GM12878 (cell line): ENCODE results near the gene MUSK. TPM values are rescaled to one million over a fixed set of nuclear protein-coding genes. Genes with fewer than 3 reads are reported as not detected.

ENCODE experiments used
- ATAC-seq: fragments of 200-7000 bp; cut with Tn5 transposase; 3 replicates; pipeline ENCODE4 v1.9.1; 2020; ENCODE audit warnings: mild to moderate bottlenecking, moderate library complexity
- BruUV-seq: library from RNA; stranded (reverse); fragments of 400-500 nt; replicated peaks from 2 replicates; lab custom pipeline; 2021; lab: Mats Ljungman, UMichigan
- CTCF ChIA-PET: fragments of 300-600 bp; sonication (Branson Sonifier 250); formaldehyde crosslinking; extraction: SDS; loops from one replicate; lab custom pipeline; 2021; ENCODE audit warnings: inconsistent platforms; lab: Yijun Ruan, JAX
- POLR2A ChIA-PET: fragments of 350-600 bp; formaldehyde crosslinking; extraction: SDS; loops from one replicate; lab custom pipeline; 2021; ENCODE audit warnings: inconsistent platforms; lab: Charles Lee
- RAD21 ChIA-PET: fragments of 300-600 bp; sonication (Branson Sonifier 250); formaldehyde crosslinking; loops from one replicate; lab custom pipeline; 2023; ENCODE audit warnings: antibody characterized with exemption; ENCODE audit not compliant: unreplicated experiment; lab: Charles Lee
- SMC1A ChIA-PET: fragments of 300-600 bp; sonication (Branson Sonifier 250); formaldehyde crosslinking; loops from one replicate; lab custom pipeline; 2023; ENCODE audit not compliant: unreplicated experiment, uncharacterized antibody; lab: Charles Lee
- DNase-seq: peaks from one replicate; pipeline ENCODE4 v3.0.0-alpha.2; 2011; ENCODE audit warnings: low read depth, low spot score
- FAIRE-seq: peaks from 3 replicates; lab custom pipeline; 2011; peaks lifted over from hg19 to GRCh38; lab: Jason Lieb, UNC
- H2AFZ ChIP-seq: 2 replicates; pipeline ENCODE4 v1.6.0; 2011; ENCODE audit warnings: low read depth, low read length, control low read depth; ENCODE audit not compliant: control insufficient read depth
- H3K27ac ChIP-seq: 2 replicates; pipeline ENCODE4 v1.5.1; 2011; ENCODE audit warnings: control low read depth; ENCODE audit not compliant: control insufficient read depth, insufficient read depth
- H3K27me3 ChIP-seq, 2 experiments: replicated peaks in 1 of 2; 2 replicates each; pipeline versions ENCODE4 v1.6.0 to v1.6.1; 2011; ENCODE audit warnings: low read length in 1 of 2; ENCODE audit not compliant: control insufficient read depth in 2 of 2, insufficient read depth in 2 of 2
- H3K36me3 ChIP-seq, 2 experiments: 2 replicates each; pipeline ENCODE4 v1.5.1; 2011; ENCODE audit warnings: low read length in 1 of 2; ENCODE audit not compliant: control insufficient read depth in 2 of 2, insufficient read depth in 2 of 2
- H3K4me1 ChIP-seq: 2 replicates; pipeline ENCODE4 v1.6.1; 2011; ENCODE audit warnings: mild to moderate bottlenecking, low read length, moderate library complexity, mixed read lengths; ENCODE audit not compliant: control insufficient read depth, insufficient read depth
- H3K4me2 ChIP-seq: 2 replicates; pipeline ENCODE4 v1.6.0; 2011; ENCODE audit warnings: control low read depth; ENCODE audit not compliant: control insufficient read depth, insufficient read depth
- H3K4me3 ChIP-seq: fragments of 200-600 bp; sonication (generic); 2 replicates; pipeline ENCODE4 v1.5.1; 2016
- H3K79me2 ChIP-seq: 2 replicates; pipeline ENCODE4 v1.6.0; 2011; ENCODE audit warnings: low read length; ENCODE audit not compliant: control insufficient read depth, insufficient read depth
- H3K9ac ChIP-seq: 2 replicates; pipeline ENCODE4 v1.8.0; 2011; ENCODE audit warnings: low read length, control low read depth, mixed read lengths; ENCODE audit not compliant: control insufficient read depth, insufficient read depth
- H3K9me3 ChIP-seq: replicated peaks from 3 replicates; pipeline ENCODE4 v1.5.1; 2011; ENCODE audit warnings: mild to moderate bottlenecking, low read length; ENCODE audit not compliant: control insufficient read depth, insufficient read depth
- H4K20me1 ChIP-seq: 2 replicates; pipeline ENCODE4 v1.6.0; 2011; ENCODE audit not compliant: control insufficient read depth, insufficient read depth
- CBX3 ChIP-seq: fragments of 200-600 bp; sonication (generic); IDR thresholded peaks from 2 replicates; pipeline ENCODE4 v1.6.1; 2016; ENCODE audit warnings: low read depth, borderline replicate concordance
- E2F8 ChIP-seq: fragments of 450-650 bp; IDR thresholded peaks from 2 replicates; pipeline ENCODE4 v1.6.1; 2018; ENCODE audit warnings: mild to moderate bottlenecking, low read depth, moderate library complexity; ENCODE audit not compliant: partially characterized antibody
- FOXK2 ChIP-seq: fragments of 450-650 bp; IDR thresholded peaks from 2 replicates; pipeline ENCODE4 v1.6.1; 2017; ENCODE audit warnings: mild to moderate bottlenecking, moderate library complexity
- MTA3 ChIP-seq: IDR thresholded peaks from 2 replicates; pipeline ENCODE4 v1.6.1; 2012; ENCODE audit warnings: low read length, inconsistent platforms, borderline replicate concordance
- NFIC ChIP-seq: IDR thresholded peaks from 2 replicates; pipeline ENCODE4 v1.6.1; 2012; ENCODE audit warnings: low read depth, mild to moderate bottlenecking, inconsistent platforms, low read length, moderate library complexity
- RAD51 ChIP-seq: fragments of 450-650 bp; IDR thresholded peaks from 2 replicates; pipeline ENCODE4 v1.6.1; 2016; ENCODE audit warnings: moderate library complexity, mild to moderate bottlenecking, inconsistent platforms
- SUPT20H ChIP-seq: IDR thresholded peaks from 2 replicates; pipeline ENCODE4 v1.6.1; 2011; ENCODE audit warnings: low read depth, mild to moderate bottlenecking, low read length, moderate library complexity, borderline replicate concordance; ENCODE audit not compliant: control insufficient read depth
- USF1 ChIP-seq: IDR thresholded peaks from 2 replicates; pipeline ENCODE4 v1.6.1; 2011; ENCODE audit warnings: borderline replicate concordance, low read depth, mild to moderate bottlenecking, moderate library complexity, mixed read lengths, low read length; ENCODE audit not compliant: insufficient read depth; ENCODE audit errors: extremely low read length
- WGBS: methylation state at CpG from one replicate; pipeline ENCODE4 v1.1.6; 2016; ENCODE audit warnings: low lambda C conversion rate; ENCODE audit not compliant: insufficient replicate concordance, insufficient coverage; ENCODE audit errors: missing lambda C conversion rate; 5-methylcytosine and 5-hydroxymethylcytosine counted together
- in situ Hi-C: fragments of 300-500 bp; cut with MboI; formaldehyde crosslinking; loops from 9 replicates; pipeline ENCODE4 v1.14.3; 2018; ENCODE audit warnings: mixed read lengths
- intact Hi-C: fragments of 100-400 bp; cut with micrococcal nuclease; formaldehyde crosslinking; loops from one replicate; pipeline ENCODE4 v1.14.2; 2022; ENCODE audit not compliant: unreplicated experiment
- polyA plus RNA-seq, 11 experiments: library from polyadenylated mRNA; depleted of rRNA in 4 of 11; unstranded in 6 of 11; stranded (reverse) in 5 of 11; fragments of >200 nt; fragmentation: Nextera tagmentation in 4 of 11; fragmentation: Illumina TruSeq in 1 of 11; extraction: Ambion mirVana in 4 of 11; extraction: Trizol in 1 of 11; gene quantifications; 1 replicate in 1 of 11; 2 replicates in 10 of 11; pipeline versions ENCODE4 v1.2.1 to v1.2.3, GENCODE V29; 2011 to 2016; ENCODE audit warnings: inconsistent platforms in 2 of 11, missing spikeins in 2 of 11, low read depth in 1 of 11
- total RNA-seq, 4 experiments: library from RNA; depleted of rRNA in 3 of 4; stranded (reverse); fragments of >200 nt in 3 of 4; fragmentation: Illumina TruSeq in 1 of 4; extraction: Trizol in 1 of 4; gene quantifications; 2 replicates each; pipeline versions ENCODE4 v1.2.1 to v1.2.3, GENCODE V29; 2013 to 2021
- TF ChIP-seq, protein P1 (sequence below): IDR thresholded peaks from 2 replicates; pipeline ENCODE4 v1.6.1; 2012; ENCODE audit warnings: improper control_type of control experiment, low read depth, low read length; ENCODE audit not compliant: insufficient replicate concordance
- TF ChIP-seq, protein P2 (sequence below): fragments of 450-650 bp; IDR thresholded peaks from 2 replicates; pipeline ENCODE4 v1.6.1; 2016; ENCODE audit warnings: mild to moderate bottlenecking

Gene MUSK
- total and polyA plus RNA-seq, 10 of the 15 experiments (the other 5 are each of a cell fraction or from before 2014, with no cell fraction given) = 0.04 to 0.19 (median 0.10) TPM; not detected in 5

DNA sequence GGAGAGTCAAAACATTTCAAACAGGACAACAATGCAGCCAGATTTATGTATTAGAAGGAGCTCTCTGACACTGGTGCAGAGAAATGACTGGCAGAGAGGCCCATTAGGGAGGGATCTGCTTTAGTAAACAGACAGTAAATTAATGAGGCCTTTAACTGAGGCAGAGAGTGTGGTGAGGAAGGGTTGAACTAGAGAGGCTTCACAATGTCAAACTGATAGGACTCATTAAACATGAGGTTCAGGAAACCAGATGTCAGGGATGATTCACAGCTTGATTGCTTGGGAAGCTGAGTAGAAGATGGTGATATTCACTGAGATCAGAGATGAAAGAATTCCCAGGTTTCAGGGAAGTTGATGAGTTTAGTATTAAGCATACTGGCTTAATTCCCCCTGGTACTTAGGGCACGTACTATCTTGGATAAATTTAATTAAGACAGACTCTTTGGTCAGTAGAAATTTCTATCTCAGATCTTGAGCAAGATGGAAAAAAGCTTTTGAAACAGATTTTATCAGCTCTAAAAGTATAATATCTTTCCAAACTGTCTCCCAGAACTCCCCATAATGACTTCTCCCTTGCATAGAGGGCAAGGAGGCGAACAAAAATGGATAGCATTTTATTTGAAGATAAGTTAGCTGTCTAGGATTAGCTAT, 8.6 kb upstream of the MUSK start (continued):
- TF ChIP-seq, protein P1, sequence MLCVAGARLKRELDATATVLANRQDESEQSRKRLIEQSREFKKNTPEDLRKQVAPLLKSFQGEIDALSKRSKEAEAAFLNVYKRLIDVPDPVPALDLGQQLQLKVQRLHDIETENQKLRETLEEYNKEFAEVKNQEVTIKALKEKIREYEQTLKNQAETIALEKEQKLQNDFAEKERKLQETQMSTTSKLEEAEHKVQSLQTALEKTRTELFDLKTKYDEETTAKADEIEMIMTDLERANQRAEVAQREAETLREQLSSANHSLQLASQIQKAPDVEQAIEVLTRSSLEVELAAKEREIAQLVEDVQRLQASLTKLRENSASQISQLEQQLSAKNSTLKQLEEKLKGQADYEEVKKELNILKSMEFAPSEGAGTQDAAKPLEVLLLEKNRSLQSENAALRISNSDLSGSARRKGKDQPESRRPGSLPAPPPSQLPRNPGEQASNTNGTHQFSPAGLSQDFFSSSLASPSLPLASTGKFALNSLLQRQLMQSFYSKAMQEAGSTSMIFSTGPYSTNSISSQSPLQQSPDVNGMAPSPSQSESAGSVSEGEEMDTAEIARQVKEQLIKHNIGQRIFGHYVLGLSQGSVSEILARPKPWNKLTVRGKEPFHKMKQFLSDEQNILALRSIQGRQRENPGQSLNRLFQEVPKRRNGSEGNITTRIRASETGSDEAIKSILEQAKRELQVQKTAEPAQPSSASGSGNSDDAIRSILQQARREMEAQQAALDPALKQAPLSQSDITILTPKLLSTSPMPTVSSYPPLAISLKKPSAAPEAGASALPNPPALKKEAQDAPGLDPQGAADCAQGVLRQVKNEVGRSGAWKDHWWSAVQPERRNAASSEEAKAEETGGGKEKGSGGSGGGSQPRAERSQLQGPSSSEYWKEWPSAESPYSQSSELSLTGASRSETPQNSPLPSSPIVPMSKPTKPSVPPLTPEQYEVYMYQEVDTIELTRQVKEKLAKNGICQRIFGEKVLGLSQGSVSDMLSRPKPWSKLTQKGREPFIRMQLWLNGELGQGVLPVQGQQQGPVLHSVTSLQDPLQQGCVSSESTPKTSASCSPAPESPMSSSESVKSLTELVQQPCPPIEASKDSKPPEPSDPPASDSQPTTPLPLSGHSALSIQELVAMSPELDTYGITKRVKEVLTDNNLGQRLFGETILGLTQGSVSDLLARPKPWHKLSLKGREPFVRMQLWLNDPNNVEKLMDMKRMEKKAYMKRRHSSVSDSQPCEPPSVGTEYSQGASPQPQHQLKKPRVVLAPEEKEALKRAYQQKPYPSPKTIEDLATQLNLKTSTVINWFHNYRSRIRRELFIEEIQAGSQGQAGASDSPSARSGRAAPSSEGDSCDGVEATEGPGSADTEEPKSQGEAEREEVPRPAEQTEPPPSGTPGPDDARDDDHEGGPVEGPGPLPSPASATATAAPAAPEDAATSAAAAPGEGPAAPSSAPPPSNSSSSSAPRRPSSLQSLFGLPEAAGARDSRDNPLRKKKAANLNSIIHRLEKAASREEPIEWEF = no peak
- no peak for TF ChIP-seq NFIC

GRCh38 chr9:110669433-110669832, 842 bp downstream of the MUSK start:
- no peak overlapping the region for H3K9ac ChIP-seq
- FAIRE-seq (no peak), ATAC-seq (no peak), DNase-seq (no peak)
- ChIA-PET SMC1A (no interaction called here), POLR2A (no interaction called here), CTCF (no interaction called here), RAD21 (interaction anchor here (0.6 kb wide), 1 partner anchor 1286 kb away, joined by 3 read pairs; no protein-coding TSS in a partner anchor)
- no peaks in the 10 kb centered on the region for H3K27me3 ChIP-seq
- H3K9me3 ChIP-seq = no peaks in the 10 kb centered on the region
- H3K4me3 ChIP-seq = no peak overlapping the region
- H3K27ac ChIP-seq = no peak overlapping the region
- in situ Hi-C loops (no loop called here), intact Hi-C loops (no loop called here)
- no peaks in the 10 kb centered on the region for H3K4me1 ChIP-seq
- no peak overlapping the region for H2AFZ ChIP-seq
- H4K20me1 ChIP-seq = no peaks in the 10 kb centered on the region
- no peaks in the 10 kb centered on the region for H3K79me2 ChIP-seq
- BruUV-seq = no TSS peak
- WGBS = 66% methylated on average over 5 of the region's 5 CpGs
- H3K4me2 ChIP-seq = no peak overlapping the region
- no peak for TF ChIP-seq E2F8
- TF ChIP-seq RAD51 = no peak
- no peak for TF ChIP-seq USF1
- TF ChIP-seq SUPT20H = no peak
- TF ChIP-seq MTA3 = no peak
- TF ChIP-seq FOXK2 = no peak
- TF ChIP-seq CBX3 = no peak
- TF ChIP-seq, protein P2, sequence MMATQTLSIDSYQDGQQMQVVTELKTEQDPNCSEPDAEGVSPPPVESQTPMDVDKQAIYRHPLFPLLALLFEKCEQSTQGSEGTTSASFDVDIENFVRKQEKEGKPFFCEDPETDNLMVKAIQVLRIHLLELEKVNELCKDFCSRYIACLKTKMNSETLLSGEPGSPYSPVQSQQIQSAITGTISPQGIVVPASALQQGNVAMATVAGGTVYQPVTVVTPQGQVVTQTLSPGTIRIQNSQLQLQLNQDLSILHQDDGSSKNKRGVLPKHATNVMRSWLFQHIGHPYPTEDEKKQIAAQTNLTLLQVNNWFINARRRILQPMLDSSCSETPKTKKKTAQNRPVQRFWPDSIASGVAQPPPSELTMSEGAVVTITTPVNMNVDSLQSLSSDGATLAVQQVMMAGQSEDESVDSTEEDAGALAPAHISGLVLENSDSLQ = no peak
- no peaks in the 10 kb centered on the region for H3K36me3 ChIP-seq
